Measurements from ENCODE around the gene LDB3.

LDB3 gene

DNA sequence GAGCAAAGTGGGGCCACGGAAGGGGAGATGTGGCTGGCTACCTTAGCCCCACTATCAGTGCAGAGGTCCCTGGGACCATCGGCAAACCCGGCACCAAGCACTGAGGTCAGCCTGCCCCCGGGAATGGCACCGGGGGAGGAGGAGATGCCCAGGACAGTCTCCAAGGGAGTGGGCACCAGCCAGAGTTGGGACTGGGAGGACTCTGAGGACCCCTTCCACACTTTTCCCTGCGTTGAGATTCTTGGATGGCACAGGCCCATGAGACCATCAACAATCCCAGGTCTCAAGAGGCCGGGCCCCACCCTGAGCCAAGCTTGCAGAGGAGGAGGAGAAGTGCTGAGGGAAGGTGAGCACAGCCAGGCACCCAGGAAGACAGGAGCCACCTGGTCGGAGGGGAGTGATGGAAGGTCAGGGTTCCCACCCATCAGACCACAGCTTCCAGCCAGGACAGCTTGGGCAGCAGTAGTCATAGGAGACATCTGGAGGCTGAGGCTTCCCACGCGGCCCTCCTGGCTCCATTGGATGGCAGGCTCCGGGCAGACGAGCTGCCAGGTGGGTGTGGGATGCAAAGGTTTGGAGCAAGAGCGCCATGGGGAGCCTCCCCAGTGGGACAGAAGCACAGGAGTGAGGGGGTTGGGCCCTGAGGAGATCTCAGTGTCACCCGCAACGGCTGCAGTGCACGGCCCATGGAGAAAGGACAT, 16.5 kb upstream of the LDB3 start:
- no peak for FAIRE-seq

- FAIRE-seq: no peak
These were observed 15.7 kb upstream of the LDB3 start for GRCh38 chr10:86652361-86653202.

DNA sequence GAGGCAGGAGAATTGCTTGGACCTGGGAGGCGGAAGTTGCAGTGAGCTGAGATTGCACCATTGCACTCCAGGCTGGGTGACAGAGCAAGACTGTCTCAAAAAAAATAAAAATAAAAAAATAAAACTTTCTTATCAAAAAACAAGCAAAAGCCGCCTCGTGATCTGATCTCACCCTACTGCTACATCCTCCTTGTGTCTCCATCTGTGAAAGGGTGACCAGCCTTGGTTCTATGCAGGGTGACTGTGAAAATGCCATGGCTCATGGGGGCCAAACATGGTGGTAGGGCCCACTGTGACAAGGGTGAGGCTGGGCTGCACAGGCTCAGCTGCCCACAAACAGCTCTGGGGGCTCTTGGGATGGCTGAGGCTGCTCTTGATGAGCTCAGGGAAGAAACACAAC, 14.9 kb upstream of the LDB3 start:
- no peak for FAIRE-seq

- FAIRE-seq: no peak
These were observed 14.3 kb upstream of the LDB3 start for GRCh38 chr10:86653987-86654386.

DNA sequence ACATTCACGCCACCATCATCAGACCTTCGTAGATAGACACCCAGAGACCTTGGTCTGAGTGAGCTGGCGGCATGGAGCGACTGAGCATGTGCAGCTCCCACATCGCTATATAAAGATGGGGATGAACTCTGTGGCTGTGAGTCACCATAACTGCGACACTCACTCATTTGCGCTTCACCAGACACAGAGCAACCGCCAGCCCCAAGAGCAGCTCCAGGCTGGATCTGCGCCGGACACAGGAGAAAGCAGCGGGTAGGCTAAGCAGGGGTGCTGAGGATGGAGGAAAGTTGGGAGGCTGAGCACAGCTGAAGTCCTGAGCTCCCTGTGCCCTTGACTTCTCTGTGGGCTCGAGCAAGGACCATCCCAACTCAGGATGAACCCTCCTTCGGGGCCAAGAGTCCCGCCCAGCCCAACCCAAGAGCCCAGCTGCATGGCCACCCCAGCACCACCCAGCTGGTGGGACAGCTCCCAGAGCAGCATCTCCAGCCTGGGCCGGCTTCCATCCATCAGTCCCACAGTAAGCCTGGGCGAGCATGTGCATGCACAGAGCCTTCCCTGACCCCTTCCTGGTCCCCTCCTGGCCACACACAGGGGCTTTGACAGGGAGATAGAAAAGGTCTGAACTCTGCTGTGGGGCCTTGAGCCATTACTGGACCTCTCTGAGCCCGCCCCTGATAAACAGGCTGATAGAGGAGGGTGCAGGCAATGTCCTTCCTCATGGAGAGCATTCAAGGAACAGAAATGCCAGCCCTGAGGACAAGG, 13.7 kb upstream of the LDB3 start, which contains the start of gene OPN4:
OPN4 (plus strand) TSS at position 137 of the 762 bp plus-strand sequence; CDS start at position 374, 237 bp downstream.
- FAIRE-seq: no peak

DNA sequence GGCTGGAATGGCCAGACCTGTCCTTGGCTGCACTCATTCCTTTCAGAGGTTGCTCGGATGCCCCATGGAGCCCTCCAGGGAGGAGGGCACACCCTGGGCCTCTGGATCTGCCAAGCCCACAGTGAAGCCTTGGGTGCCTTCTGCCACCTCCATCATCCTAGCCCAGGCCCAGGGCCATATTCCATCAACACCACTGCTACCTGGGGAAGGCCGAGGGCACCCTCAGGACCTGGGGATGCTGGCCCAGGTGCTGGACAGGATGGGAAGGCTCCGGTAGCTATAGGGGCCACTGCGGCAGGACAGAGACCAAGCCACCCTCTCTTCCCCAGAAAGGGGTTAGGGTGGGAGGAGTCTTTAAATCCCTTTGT, 13.2 kb upstream of the LDB3 start:
- FAIRE-seq: no peak

- no peak for FAIRE-seq
These were observed 12.7 kb upstream of the LDB3 start for GRCh38 chr10:86655596-86655995.

- no peak for FAIRE-seq
These were observed 11.3 kb upstream of the LDB3 start for GRCh38 chr10:86657011-86657395.

DNA sequence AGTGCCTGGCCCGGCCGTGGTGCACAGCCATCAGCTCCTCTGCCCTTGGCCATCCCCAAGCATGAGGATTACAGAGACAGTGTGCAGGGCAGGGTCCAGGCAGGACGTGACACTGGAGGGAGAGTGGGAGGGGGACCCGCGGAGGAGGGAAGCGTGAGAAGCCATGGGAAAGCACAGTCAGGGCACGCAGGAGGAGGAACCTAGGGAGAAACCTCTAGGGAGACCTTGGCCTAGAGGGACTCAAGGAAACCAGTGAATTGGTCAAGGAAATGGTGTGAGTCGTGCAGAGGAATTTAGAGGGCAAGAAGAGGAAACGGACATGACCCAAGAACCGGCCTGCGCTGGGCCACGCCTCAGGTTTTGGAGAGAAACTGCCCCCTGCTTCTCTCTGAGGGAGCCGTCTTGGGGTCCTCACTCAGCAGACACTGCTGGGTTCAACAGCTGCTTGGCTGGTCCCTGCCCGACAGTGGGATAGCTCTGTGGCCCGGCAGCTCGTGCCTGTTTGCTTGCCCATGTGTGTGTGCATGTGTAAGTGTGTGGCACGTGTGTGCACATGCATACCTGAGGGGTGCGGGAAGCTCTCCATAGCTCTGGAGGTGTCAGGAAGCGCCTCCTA, 10.8 kb upstream of the LDB3 start:
- no peak for FAIRE-seq

- FAIRE-seq: no peak
These were observed 10.0 kb upstream of the LDB3 start for GRCh38 chr10:86658261-86658741.

GRCh38 chr10:86658751-86659150, 9.6 kb upstream of the LDB3 start:
- FAIRE-seq: no peak

GRCh38 chr10:86659161-86659691, 9.1 kb upstream of the LDB3 start:
- FAIRE-seq: no peak

GRCh38 chr10:86659721-86660453, 8.4 kb upstream of the LDB3 start:
- FAIRE-seq: no peak

- no peak for FAIRE-seq
These were observed 6.9 kb upstream of the LDB3 start for GRCh38 chr10:86661161-86662025.

DNA sequence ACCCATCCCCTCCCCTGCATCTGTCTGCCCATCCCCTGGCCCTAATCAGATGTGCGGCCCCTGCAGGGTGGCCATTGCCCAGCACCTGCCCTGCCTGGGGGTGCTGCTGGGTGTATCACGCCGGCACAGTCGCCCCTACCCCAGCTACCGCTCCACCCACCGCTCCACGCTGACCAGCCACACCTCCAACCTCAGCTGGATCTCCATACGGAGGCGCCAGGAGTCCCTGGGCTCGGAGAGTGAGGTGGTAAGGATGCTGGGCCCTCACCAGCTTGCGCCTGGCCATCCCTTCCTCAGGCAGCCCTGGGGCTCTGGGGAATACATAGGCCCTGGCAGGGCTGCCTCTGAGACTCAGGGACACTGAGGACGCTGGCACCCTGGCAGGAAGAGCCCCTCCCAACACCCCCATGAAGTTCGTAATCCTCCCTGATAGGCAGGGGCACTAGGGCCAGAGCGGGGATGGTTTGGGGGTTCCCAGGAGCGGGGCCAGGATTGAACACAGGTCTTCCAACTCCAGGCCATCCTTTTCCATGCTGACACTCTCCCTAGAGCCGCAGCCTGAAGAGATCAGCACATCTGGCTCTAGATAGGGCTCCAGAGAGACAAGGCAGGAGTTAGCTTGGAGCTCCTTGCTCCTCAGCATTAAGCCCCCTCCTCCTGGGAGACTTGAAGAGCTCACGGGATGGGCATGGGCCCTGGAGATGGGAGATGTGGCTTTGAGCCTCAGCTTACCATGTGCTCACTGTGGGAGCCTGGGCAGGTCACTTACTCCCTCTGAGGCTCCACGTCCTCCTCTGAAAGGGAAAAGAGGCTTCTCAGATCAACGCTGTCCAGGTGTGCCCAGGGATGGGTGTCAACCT, 5.9 kb upstream of the LDB3 start:
- no peak for FAIRE-seq

DNA sequence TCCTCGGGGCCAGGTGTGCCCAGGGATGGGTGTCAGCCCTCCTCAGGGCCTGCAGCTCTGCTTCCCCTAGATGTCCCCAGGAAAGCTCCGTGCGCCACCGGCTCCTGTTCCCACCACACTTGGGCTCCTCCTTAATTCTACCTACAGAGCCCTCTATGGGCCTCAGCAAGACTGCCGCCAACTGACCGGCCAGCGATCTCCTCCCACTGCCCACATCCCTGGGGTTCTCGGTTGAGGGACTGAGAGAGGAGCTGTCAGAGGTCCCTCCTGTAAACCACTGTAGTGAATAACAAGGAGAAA, 5.3 kb upstream of the LDB3 start:
- FAIRE-seq: no peak

DNA sequence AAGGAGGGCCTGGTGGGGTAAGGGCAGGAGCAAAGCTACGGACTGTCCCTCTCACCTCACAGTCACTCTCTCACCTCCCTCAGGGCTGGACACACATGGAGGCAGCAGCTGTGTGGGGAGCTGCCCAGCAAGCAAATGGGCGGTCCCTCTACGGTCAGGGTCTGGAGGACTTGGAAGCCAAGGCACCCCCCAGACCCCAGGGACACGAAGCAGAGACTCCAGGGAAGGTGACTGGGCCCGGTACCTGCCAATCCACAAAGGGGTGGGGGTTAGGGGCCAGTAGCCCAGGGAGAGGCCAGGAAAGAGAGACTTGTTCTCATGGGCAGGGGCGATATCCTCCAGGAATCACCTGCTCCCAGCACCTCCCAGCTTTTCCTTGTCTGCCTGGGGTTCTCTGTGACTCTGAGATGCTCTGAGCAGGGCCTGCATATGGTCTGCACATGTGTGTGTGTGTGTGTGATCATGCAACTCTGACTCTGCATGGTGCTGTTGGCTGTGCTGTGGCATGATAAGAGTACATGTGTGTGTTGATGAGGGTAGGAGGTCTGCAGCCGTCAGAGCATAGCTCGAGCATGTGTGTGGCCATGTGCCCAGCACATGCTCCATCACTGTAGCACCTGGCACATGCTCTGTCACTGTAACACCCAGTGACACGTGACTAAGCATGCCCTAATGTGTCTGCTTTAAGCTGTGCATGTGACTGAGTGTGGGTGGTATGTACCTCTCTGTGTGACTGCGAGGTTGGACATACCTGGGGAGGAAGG, 4.6 kb upstream of the LDB3 start:
- no peak for FAIRE-seq

DNA sequence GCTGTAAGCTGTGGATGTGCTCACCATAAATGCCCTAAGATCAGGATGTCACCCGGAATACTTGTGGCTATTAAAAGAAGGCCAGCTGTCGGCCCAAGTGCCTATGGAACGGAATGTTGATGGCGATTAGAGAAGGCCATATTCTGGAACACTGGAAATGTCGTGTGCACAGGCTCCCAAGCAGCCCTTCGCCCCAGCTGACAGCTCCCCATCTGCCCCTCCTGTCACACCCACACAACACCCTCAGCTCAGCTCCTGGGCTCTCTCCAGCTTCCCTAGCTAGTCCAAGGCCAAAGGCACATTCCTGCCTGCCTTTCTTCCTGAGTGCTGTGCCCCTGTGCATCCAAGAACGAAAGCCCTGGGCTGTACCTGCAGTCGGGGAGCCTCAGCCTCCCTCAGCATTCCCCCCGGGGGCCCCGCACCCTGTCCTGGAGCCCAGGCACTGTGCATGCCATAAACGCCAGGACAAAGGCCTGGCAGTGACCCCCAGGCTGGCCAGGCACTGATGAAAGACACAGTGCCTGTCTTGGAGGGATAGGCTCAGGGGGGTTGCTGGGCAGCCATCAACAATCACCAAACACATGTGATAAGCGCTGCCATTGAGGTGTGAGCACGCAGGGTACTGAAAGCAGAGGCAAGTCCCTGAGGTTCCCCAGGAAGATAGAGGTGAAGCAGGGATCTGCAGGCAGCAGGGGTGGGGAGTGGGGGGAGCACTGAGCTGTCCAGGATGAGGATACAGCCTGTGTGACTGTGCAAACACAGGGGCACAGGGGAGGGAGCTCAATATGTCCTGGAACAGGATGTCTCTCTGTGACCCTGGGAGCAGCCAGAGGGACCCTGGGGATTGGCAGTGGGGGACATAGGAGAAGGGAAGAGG, 3.7 kb upstream of the LDB3 start:
- FAIRE-seq: no peak
